HEK293 (cell line): ENCODE measurements around the gene THSD4.

ENCODE experiments used
- CTCF ChIP-seq: fragments of 450-650 bp; formaldehyde crosslinking; IDR thresholded peaks from 2 replicates; pipeline ENCODE4 v1.5.1; 2016; ENCODE audit warnings: missing biosample characterization, missing genetic modification characterization
- KLF9 ChIP-seq: fragments of 450-650 bp; formaldehyde crosslinking; IDR thresholded peaks from 2 replicates; pipeline ENCODE4 v1.5.1; 2016; ENCODE audit warnings: missing biosample characterization, missing genetic modification characterization, low read depth
- RBAK ChIP-seq: fragments of 450-650 bp; formaldehyde crosslinking; IDR thresholded peaks from 2 replicates; pipeline ENCODE4 v1.5.1; 2016; ENCODE audit warnings: missing biosample characterization, missing genetic modification characterization
- SP2 ChIP-seq: fragments of 450-650 bp; formaldehyde crosslinking; IDR thresholded peaks from 2 replicates; pipeline ENCODE4 v1.5.1; 2016; ENCODE audit warnings: missing biosample characterization, missing genetic modification characterization
- SP3 ChIP-seq: fragments of 450-650 bp; formaldehyde crosslinking; IDR thresholded peaks from 2 replicates; pipeline ENCODE4 v1.5.1; 2016; ENCODE audit warnings: missing biosample characterization, missing genetic modification characterization
- ZNF114 ChIP-seq: fragments of 450-650 bp; formaldehyde crosslinking; IDR thresholded peaks from 2 replicates; pipeline ENCODE4 v1.5.0; 2017; ENCODE audit warnings: missing biosample characterization, missing genetic modification characterization
- ZNF292 ChIP-seq: fragments of 450-650 bp; formaldehyde crosslinking; IDR thresholded peaks from 2 replicates; pipeline ENCODE4 v1.5.1; 2016; ENCODE audit warnings: low read depth, missing biosample characterization, missing genetic modification characterization, borderline replicate concordance
- ZNF510 ChIP-seq: fragments of 450-650 bp; formaldehyde crosslinking; IDR thresholded peaks from 2 replicates; pipeline ENCODE4 v1.5.1; 2018; ENCODE audit warnings: mild to moderate bottlenecking, missing genetic modification characterization, missing biosample characterization; ENCODE audit not compliant: insufficient replicate concordance
- ZNF785 ChIP-seq: fragments of 450-650 bp; formaldehyde crosslinking; IDR thresholded peaks from 2 replicates; pipeline ENCODE4 v1.5.1; 2016; ENCODE audit warnings: missing biosample characterization, missing genetic modification characterization

- TF ChIP-seq RBAK (tag by site-specific recombination), result no peak
- no peak for TF ChIP-seq KLF9 (tag by site-specific recombination)
- no peak for TF ChIP-seq ZNF114 (tag by site-specific recombination)
- no peak for TF ChIP-seq SP3
- TF ChIP-seq ZNF785 (tag by site-specific recombination), result no peak
- no peak for TF ChIP-seq CTCF (tag by site-specific recombination)
- TF ChIP-seq ZNF292 (tag by site-specific recombination), result no peak
- no peak for TF ChIP-seq SP2
- no peak for TF ChIP-seq ZNF510 (tag by site-specific recombination)
These were observed 55.9 kb downstream of the THSD4 start for GRCh38 chr15:71171195-71171594.
